Right atrium auricular region (tissue), 2 donors: ENCODE measurements around the gene USP10. TPM values are rescaled to one million over a fixed set of nuclear protein-coding genes. Genes with fewer than 3 reads are reported as not detected.

Experiments used
- DNase-seq: peaks from one replicate; pipeline ENCODE4 v3.0.0-alpha.2; 2019; ENCODE audit warnings: low spot score
- H3K27ac ChIP-seq, 2 donors: fragments of 200-600 bp; sonication (generic); 1 replicate in 1 of 2; 2 replicates in 1 of 2; pipeline ENCODE4 v1.5.1; 2016 to 2019
- H3K27me3 ChIP-seq, 2 donors: fragments of 200-600 bp; sonication (generic); one replicate each; pipeline versions ENCODE4 v1.5.1 to v1.6.0; 2017 to 2019
- H3K36me3 ChIP-seq: fragments of 200-600 bp; sonication (generic); one replicate; pipeline ENCODE4 v1.5.1; 2016
- H3K4me1 ChIP-seq, 2 donors: fragments of 200-600 bp; sonication (generic); one replicate each; pipeline versions ENCODE4 v1.5.1 to v1.6.0; 2017 to 2019
- H3K4me3 ChIP-seq, 2 donors: fragments of 200-600 bp; sonication (generic); 1 replicate in 1 of 2; 2 replicates in 1 of 2; pipeline ENCODE4 v1.5.1; 2017 to 2019; ENCODE audit warnings: mild to moderate bottlenecking in 1 of 2, moderate library complexity in 1 of 2
- H3K9me3 ChIP-seq, 2 donors: fragments of 200-600 bp; sonication (generic); one replicate each; pipeline ENCODE4 v1.5.1; 2019
- CTCF ChIP-seq, 2 donors: fragments of 200-600 bp; sonication (generic); IDR thresholded peaks; one replicate each; pipeline ENCODE4 v1.5.1; 2019; ENCODE audit warnings: antibody characterized with exemption in 2 of 2
- total RNA-seq, 2 donors: library from RNA; depleted of rRNA; stranded (reverse); fragments of >200 nt; gene quantifications; one replicate each; pipeline ENCODE4 v1.1.0, GENCODE V29; 2016

USP10 gene
- total RNA-seq: 10 to 100 TPM; 44.9 to 52.3 TPM

GRCh38 chr16:84699712-84700445 is at the start of gene USP10:
TSS of gene USP10 (plus strand) at chr16:84700000. CDS start at chr16:84700091, 91 bp downstream.
- peaks cover 0 to 26% of the 10 kb centered on the region in 2 donors for H3K4me1 ChIP-seq

GRCh38 chr16:84650062-84650991 is 49.5 kb upstream of the USP10 start:
- Histone ChIP-seq H3K9me3 (no peaks in the 10 kb centered on the region), H3K27me3 (no peaks in the 10 kb centered on the region), H3K27ac (peak overlapping the region in 1 of 2 donors; percentile 85), H3K36me3 (peaks cover 28% of the 10 kb centered on the region), H3K4me1 (peaks cover 0 to 23% of the 10 kb centered on the region in 2 donors), H3K4me3 (no peak overlapping the region)
- no peak for DNase-seq
- TF ChIP-seq CTCF (IDR thresholded peaks at IDR 0.05): no peak

More at GRCh38 chr16:84699712-84700445, at the start of gene USP10:
- no peaks in the 10 kb centered on the region for H3K36me3 ChIP-seq
- H3K27ac ChIP-seq: peak within 1 kb of the TSS; percentile 86 to 91
- TF ChIP-seq CTCF (IDR thresholded peaks at IDR 0.05): no peak
- no peaks in the 10 kb centered on the region for H3K27me3 ChIP-seq
- H3K9me3 ChIP-seq: no peaks in the 10 kb centered on the region
- peak within 1 kb of the TSS; percentile 99 for H3K4me3 ChIP-seq
- DNase-seq: peak; percentile 75

GRCh38 chr16:84652566-84652965 is 47.2 kb upstream of the USP10 start:
- H3K36me3 ChIP-seq: peaks cover 42% of the 10 kb centered on the region
- H3K27me3 ChIP-seq: no peaks in the 10 kb centered on the region
- no peak for TF ChIP-seq CTCF (IDR thresholded peaks at IDR 0.05)

GRCh38 chr16:84654238-84654637 is 45.6 kb upstream of the USP10 start:
- Histone ChIP-seq H3K4me3 (no peak overlapping the region), H3K9me3 (no peaks in the 10 kb centered on the region), H3K4me1 (peaks cover 0 to 11% of the 10 kb centered on the region in 2 donors), H3K36me3 (peaks cover 58% of the 10 kb centered on the region), H3K27me3 (no peaks in the 10 kb centered on the region), H3K27ac (no peak overlapping the region)
- TF ChIP-seq CTCF (IDR thresholded peaks at IDR 0.05): no peak
- DNase-seq: no peak

More at GRCh38 chr16:84652566-84652965, 47.2 kb upstream of the USP10 start:
- Histone ChIP-seq H3K27ac (no peak overlapping the region), H3K9me3 (no peaks in the 10 kb centered on the region), H3K4me1 (peaks cover 0 to 20% of the 10 kb centered on the region in 2 donors), H3K4me3 (no peak overlapping the region)
- no peak for DNase-seq

GRCh38 chr16:84654998-84655397 is 44.8 kb upstream of the USP10 start:
- Histone ChIP-seq H3K27me3 (no peaks in the 10 kb centered on the region), H3K36me3 (peaks cover 65% of the 10 kb centered on the region), H3K9me3 (no peaks in the 10 kb centered on the region)

More at GRCh38 chr16:84654998-84655397, 44.8 kb upstream of the USP10 start:
- no peak for TF ChIP-seq CTCF (IDR thresholded peaks at IDR 0.05)
- Histone ChIP-seq H3K27ac (no peak overlapping the region), H3K4me1 (peaks cover 0 to 3% of the 10 kb centered on the region in 2 donors), H3K4me3 (no peak overlapping the region)
- no peak for DNase-seq
